D721Med (cell line): ENCODE measurements around the gene CHCHD3.

Source experiments
- DNase-seq: peaks from one replicate; pipeline ENCODE4 v3.0.0; 2011; ENCODE audit warnings: low spot score; ENCODE audit not compliant: insufficient read length
- FAIRE-seq: peaks from 2 replicates; lab custom pipeline; 2011; peaks lifted over from hg19 to GRCh38; lab: Jason Lieb, UNC
- TF ChIP-seq, protein P1 (sequence below): IDR thresholded peaks from 2 replicates; pipeline ENCODE4 v1.5.1; 2012; ENCODE audit warnings: mild to moderate bottlenecking, control low read depth; ENCODE audit not compliant: insufficient read depth; ENCODE audit errors: missing control alignments

Gene CHCHD3

DNA sequence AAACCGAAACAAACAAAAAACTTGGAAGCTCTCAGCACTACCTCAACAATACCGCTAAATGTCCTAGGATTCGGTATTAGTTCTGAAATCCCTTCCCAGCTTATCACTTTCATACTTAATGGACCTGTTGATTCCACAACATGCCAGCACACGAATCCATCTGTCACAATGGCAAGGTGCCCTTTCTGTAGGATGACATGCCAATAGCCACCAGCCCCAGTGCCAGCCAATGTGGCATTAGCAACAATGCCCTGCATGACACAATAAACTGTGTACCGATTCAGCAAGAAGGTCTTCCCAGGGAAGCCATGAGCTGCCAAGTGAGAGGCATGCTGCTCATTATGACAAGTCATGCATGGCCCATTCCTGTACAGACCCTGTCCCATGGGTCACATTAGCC is 35.6 kb upstream of the CHCHD3 start:
- DNase-seq (no peak), FAIRE-seq (no peak)
- TF ChIP-seq, protein P1, sequence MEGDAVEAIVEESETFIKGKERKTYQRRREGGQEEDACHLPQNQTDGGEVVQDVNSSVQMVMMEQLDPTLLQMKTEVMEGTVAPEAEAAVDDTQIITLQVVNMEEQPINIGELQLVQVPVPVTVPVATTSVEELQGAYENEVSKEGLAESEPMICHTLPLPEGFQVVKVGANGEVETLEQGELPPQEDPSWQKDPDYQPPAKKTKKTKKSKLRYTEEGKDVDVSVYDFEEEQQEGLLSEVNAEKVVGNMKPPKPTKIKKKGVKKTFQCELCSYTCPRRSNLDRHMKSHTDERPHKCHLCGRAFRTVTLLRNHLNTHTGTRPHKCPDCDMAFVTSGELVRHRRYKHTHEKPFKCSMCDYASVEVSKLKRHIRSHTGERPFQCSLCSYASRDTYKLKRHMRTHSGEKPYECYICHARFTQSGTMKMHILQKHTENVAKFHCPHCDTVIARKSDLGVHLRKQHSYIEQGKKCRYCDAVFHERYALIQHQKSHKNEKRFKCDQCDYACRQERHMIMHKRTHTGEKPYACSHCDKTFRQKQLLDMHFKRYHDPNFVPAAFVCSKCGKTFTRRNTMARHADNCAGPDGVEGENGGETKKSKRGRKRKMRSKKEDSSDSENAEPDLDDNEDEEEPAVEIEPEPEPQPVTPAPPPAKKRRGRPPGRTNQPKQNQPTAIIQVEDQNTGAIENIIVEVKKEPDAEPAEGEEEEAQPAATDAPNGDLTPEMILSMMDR: no peak

DNA sequence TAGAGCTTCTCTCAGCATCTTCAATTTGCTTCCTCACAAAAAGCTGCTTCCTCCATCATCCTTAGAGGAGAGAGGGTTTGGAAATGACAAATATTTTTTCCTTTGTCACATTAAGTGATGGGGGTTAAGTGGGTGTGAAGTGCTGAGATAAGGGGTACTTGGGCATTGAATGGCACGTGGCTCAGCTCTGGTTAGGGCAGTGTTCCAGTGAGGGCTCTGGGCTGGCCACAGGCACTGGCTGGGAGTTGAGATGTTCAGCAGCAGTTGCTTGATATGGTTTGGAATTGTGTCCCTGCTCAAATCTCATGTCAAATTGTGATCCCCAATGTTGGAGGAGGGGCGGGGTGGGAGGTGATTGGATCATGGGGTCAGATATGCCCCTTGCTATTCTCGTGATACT is 33.7 kb upstream of the CHCHD3 start:
- FAIRE-seq (no peak), DNase-seq (no peak)
- TF ChIP-seq, protein P1: no peak

DNA sequence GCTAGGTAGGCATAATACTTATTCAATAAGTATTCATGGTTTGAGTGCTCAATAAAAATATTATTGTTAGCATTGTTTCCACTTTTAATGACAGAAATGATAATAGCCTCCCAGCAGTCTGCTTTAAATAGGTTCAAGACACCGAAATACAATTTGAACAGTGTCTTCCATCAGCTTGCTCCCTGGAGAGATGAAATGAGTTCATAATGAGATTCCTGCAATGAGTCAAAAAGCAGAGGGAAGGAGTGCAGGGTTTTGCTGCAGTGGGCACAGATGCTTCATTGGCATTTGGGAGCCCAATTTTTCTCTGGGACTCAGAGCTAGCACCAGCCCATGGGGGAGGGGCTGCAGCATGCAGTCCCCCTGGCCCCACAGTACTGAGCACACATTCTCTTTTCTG is 32.6 kb upstream of the CHCHD3 start:
- TF ChIP-seq, protein P1: no peak
- FAIRE-seq: no peak
- no peak for DNase-seq

DNA sequence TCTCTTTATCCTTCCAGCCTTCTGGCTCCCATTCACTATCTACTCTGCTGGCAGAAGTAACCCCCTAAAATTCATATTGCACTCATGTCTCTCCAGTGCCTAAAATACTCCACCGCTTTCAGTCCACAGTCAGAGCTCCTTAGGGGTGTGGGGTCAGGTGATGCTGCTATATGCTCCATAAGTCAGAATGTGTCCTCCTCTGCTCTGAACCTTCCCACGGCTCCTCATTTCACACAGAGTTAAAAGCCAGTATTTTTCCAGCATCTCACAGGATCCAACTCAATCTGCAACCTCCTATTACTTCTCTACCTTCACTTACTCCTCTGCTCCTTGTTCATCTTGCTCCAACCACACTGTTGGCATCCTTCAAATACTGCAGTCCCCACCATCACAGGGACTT is 31.1 kb upstream of the CHCHD3 start:
- TF ChIP-seq, protein P1: no peak
- FAIRE-seq: no peak
- DNase-seq: no peak

DNA sequence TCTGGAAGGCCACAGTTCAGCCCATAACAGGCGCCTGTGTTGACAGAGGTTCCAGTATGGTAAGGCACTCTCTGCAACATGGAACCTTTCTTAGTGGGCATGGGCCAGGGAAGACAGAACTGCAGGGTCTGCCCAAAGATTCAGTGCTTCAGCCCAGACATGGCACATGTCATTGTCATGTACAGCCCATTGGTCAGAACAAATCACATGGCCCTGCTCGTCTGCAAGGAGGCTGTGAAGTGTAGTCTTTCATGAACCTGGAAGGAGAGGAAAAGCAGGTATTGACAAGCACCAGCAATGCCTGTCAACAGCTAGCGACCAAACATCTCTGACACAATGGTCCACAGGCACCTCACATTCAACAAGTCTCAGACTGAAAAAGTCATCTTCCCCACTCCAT is 30.4 kb upstream of the CHCHD3 start:
- DNase-seq (no peak), FAIRE-seq (no peak)
- TF ChIP-seq, protein P1: no peak

DNA sequence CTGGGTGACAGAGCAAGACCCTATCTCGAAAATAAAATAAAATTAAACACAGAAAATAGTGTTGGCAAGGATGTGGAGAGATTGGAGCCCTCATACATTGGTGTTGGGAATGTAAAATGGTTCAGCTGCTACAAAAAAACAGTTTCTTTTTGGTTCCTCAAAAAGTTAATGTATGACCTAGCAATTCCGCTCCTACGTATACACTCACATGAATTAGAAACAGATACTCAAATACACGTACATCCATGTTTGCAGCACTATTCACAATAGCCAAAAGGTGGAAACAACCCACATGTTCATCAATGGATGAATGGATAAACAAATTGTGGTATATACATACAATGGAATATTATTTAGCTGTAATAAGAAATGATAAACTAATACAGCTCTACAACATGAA is 28.4 kb upstream of the CHCHD3 start:
- DNase-seq (no peak), FAIRE-seq (no peak)
- TF ChIP-seq, protein P1: no peak

DNA sequence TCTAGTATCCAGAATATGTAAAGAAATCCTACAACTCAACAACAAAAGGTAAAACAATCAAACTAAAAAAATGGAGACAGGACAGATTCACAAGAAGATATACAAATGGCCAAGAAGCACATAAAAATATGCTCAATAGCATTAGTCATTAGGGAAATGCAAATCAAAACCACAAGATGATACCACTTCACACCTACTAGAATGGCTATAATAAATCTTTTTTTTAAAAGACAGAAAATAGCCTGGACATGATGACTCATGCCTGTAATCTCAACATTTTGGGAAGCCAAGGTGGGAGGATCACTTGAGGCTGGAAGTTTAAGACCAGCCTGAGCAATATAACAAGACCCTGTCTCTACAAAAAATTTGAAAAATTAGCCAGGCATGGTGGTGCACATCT is 27.9 kb upstream of the CHCHD3 start:
- DNase-seq (no peak), FAIRE-seq (no peak)
- TF ChIP-seq, protein P1: no peak
